Activated naive CD4-positive, alpha-beta T cell treated with anti-CD3 and anti-CD28 coated beads, Interleukin-2, amount 50 U/mL, for 24 hours (primary cell): ENCODE measurements around the gene ANKDD1A.

ENCODE experiments used
- H3K27ac Mint-ChIP-seq: one replicate; pipeline ENCODE4 v1.8.0; 2021; ENCODE audit warnings: mild to moderate bottlenecking, mixed read lengths
- H3K27me3 Mint-ChIP-seq: one replicate; pipeline ENCODE4 v1.8.0; 2021; ENCODE audit warnings: mixed read lengths
- H3K36me3 Mint-ChIP-seq: one replicate; pipeline ENCODE4 v1.8.0; 2021; ENCODE audit warnings: mixed read lengths
- H3K4me1 Mint-ChIP-seq: one replicate; pipeline ENCODE4 v1.8.0; 2021; ENCODE audit warnings: mixed read lengths
- H3K4me3 Mint-ChIP-seq: one replicate; pipeline ENCODE4 v1.8.0; 2021; ENCODE audit warnings: mild to moderate bottlenecking, mixed read lengths
- H3K9me3 Mint-ChIP-seq: one replicate; pipeline ENCODE4 v1.8.0; 2021; ENCODE audit warnings: mixed read lengths

Gene ANKDD1A

GRCh38 chr15:64997745-64998375, 86.2 kb downstream of the ANKDD1A start:
- Mint-ChIP-seq H3K27ac (no peak overlapping the region), H3K27me3 (no peaks in the 10 kb centered on the region), H3K9me3 (no peaks in the 10 kb centered on the region), H3K4me3 (no peak overlapping the region), H3K36me3 (no peaks in the 10 kb centered on the region), H3K4me1 (peaks cover 3% of the 10 kb centered on the region)

GRCh38 chr15:65004993-65005392, 93.3 kb downstream of the ANKDD1A start:
- no peak overlapping the region for H3K4me3 Mint-ChIP-seq
- H3K27me3 Mint-ChIP-seq: no peaks in the 10 kb centered on the region
- H3K9me3 Mint-ChIP-seq: no peaks in the 10 kb centered on the region
- peaks cover 2% of the 10 kb centered on the region for H3K36me3 Mint-ChIP-seq
- no peaks in the 10 kb centered on the region for H3K4me1 Mint-ChIP-seq
- H3K27ac Mint-ChIP-seq: no peak overlapping the region

- no peak overlapping the region for H3K27ac Mint-ChIP-seq
- H3K36me3 Mint-ChIP-seq: peaks cover 3% of the 10 kb centered on the region
- H3K9me3 Mint-ChIP-seq: no peaks in the 10 kb centered on the region
- H3K4me3 Mint-ChIP-seq: no peak overlapping the region
- H3K4me1 Mint-ChIP-seq: no peaks in the 10 kb centered on the region
- no peaks in the 10 kb centered on the region for H3K27me3 Mint-ChIP-seq
Observed at GRCh38 chr15:65006876-65007275, 95.2 kb downstream of the ANKDD1A start.
